ENCODE measurements around the gene SEC16A. TPM values are rescaled to one million over a fixed set of nuclear protein-coding genes. Genes with fewer than 3 reads are reported as not detected.

SEC16A gene
- total RNA-seq, 1 experiment from 2014 or later, result 56.4 TPM

DNA sequence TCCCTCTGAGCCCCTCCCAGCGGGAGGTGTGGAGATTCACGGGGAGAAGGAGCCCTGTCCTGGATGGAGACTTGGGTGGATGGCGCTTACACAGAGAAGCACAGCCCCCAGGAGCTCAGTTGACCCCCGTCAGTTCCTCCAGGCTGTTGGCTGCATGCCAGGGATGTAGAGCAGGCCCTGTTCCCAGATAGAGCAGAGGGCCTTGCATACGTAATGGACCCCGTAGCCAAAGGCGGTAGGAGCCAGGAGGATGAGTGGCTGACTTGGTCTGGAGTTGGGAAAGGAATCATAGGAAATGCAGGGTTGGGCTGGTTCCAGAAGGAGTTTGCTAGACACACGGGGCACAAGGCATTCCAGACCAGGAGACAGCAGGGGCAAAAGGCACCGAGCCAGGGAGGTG is 69.9 kb downstream of the SEC16A start:
- no CpG with 5 or more reads among the region's 9 CpGs for WGBS (ENCODE audit: extremely low coverage, insufficient read length, low lambda C conversion rate)
- H3K27ac Mint-ChIP-seq, result peak overlapping the region in 2 of 3 experiments; percentile 73 to 79; a peak in 3 of 7 replicates
- no peak overlapping the region for H3K18ac ChIP-seq (ENCODE audit: insufficient read length, low read depth, low read length)
- no peak overlapping the region for H2AFZ ChIP-seq (ENCODE audit: low read length)
- no peak overlapping the region for H2AK5ac ChIP-seq (ENCODE audit: insufficient read length, low read length)
- H3K23me2 ChIP-seq (ENCODE audit: insufficient read length, low read depth, low read length, poor library complexity, severe bottlenecking), result peaks cover 15% of the 10 kb centered on the region
- no peak overlapping the region for H3K9ac ChIP-seq (ENCODE audit: extremely low read depth, insufficient read length, low read length)
- H3K4me3 Mint-ChIP-seq, result peak overlapping the region in 1 of 2 experiments; percentile 40; a peak in 2 of 5 replicates
- H2BK5ac ChIP-seq (ENCODE audit: insufficient read length, low read length), result no peak overlapping the region
- H3K9me3 ChIP-seq (ENCODE audit: control insufficient read depth, low read depth, low read length), result no peaks in the 10 kb centered on the region
- no peaks in the 10 kb centered on the region for H3K27me3 ChIP-seq (ENCODE audit: insufficient read depth, low read length)
- no peak overlapping the region for H3T11ph ChIP-seq (ENCODE audit: low read length)
- no peak overlapping the region for H2BK15ac ChIP-seq (ENCODE audit: low read depth, low read length)
- TF ChIP-seq, protein P1, sequence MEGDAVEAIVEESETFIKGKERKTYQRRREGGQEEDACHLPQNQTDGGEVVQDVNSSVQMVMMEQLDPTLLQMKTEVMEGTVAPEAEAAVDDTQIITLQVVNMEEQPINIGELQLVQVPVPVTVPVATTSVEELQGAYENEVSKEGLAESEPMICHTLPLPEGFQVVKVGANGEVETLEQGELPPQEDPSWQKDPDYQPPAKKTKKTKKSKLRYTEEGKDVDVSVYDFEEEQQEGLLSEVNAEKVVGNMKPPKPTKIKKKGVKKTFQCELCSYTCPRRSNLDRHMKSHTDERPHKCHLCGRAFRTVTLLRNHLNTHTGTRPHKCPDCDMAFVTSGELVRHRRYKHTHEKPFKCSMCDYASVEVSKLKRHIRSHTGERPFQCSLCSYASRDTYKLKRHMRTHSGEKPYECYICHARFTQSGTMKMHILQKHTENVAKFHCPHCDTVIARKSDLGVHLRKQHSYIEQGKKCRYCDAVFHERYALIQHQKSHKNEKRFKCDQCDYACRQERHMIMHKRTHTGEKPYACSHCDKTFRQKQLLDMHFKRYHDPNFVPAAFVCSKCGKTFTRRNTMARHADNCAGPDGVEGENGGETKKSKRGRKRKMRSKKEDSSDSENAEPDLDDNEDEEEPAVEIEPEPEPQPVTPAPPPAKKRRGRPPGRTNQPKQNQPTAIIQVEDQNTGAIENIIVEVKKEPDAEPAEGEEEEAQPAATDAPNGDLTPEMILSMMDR (conservative IDR thresholded peaks at IDR 0.05), result no peak
- H2BK20ac ChIP-seq (ENCODE audit: low read depth, low read length, poor library complexity, severe bottlenecking), result no peak overlapping the region
- no peak overlapping the region for H3K23ac ChIP-seq (ENCODE audit: insufficient read length, low read depth, low read length)
- no peak overlapping the region for H4K8ac ChIP-seq (replicated peaks; ENCODE audit: insufficient read length, low read depth, low read length)
- H2BK120ac ChIP-seq (ENCODE audit: low read depth, low read length, poor library complexity, severe bottlenecking), result no peak overlapping the region
- no peak overlapping the region for H4K91ac ChIP-seq (ENCODE audit: insufficient read length, low read depth, low read length)
- DNase-seq, result no peak
- H3K9me3 Mint-ChIP-seq, result no peaks in the 10 kb centered on the region
- peaks cover 3% of the 10 kb centered on the region; the same call in 1 of the 2 replicates for H3K27me3 Mint-ChIP-seq (ENCODE audit: low read depth)
- no peak overlapping the region for H3K14ac ChIP-seq (ENCODE audit: insufficient read depth, low read length)
- no peak overlapping the region for H4K5ac ChIP-seq (ENCODE audit: insufficient read length, low read depth, low read length)
- no peak overlapping the region for H3K56ac ChIP-seq (ENCODE audit: insufficient read length, low read depth, low read length)
- H3K4me1 Mint-ChIP-seq, result peaks cover 22 to 25% of the 10 kb centered on the region in 2 experiments
- peaks cover 19% of the 10 kb centered on the region for H3K79me1 ChIP-seq (ENCODE audit: insufficient read depth, low read depth, low read length, poor library complexity, severe bottlenecking)
- no peak overlapping the region for H3K4ac ChIP-seq (ENCODE audit: low read depth, low read length)
- H3K27ac ChIP-seq (ENCODE audit: insufficient read length, low read depth, low read length), result no peak overlapping the region
- H3K79me2 ChIP-seq (ENCODE audit: insufficient read depth, low read length), result peaks cover 14% of the 10 kb centered on the region; the same call in 1 of the 2 replicates
- H4K20me1 ChIP-seq (ENCODE audit: control insufficient read depth, insufficient read depth, insufficient read length), result no peaks in the 10 kb centered on the region
- H3K4me1 ChIP-seq (ENCODE audit: insufficient read depth, low read length), result no peaks in the 10 kb centered on the region
- peaks cover 46 to 75% (median 60%) of the 10 kb centered on the region in 3 experiments for H3K36me3 Mint-ChIP-seq (ENCODE audit: insufficient read depth in 1 of 3, low read depth in 3 of 3)
- H3K4me2 ChIP-seq (ENCODE audit: insufficient read depth, insufficient read length, low read length), result no peak overlapping the region
- H2BK12ac ChIP-seq (ENCODE audit: insufficient read length, low read depth, low read length), result no peak overlapping the region
